Measurements from ENCODE around the gene FGF13.

GRCh38 chrX:138669693-138670092 lies 41.8 kb downstream of the FGF13 start:
- TF ChIP-seq, protein P1, sequence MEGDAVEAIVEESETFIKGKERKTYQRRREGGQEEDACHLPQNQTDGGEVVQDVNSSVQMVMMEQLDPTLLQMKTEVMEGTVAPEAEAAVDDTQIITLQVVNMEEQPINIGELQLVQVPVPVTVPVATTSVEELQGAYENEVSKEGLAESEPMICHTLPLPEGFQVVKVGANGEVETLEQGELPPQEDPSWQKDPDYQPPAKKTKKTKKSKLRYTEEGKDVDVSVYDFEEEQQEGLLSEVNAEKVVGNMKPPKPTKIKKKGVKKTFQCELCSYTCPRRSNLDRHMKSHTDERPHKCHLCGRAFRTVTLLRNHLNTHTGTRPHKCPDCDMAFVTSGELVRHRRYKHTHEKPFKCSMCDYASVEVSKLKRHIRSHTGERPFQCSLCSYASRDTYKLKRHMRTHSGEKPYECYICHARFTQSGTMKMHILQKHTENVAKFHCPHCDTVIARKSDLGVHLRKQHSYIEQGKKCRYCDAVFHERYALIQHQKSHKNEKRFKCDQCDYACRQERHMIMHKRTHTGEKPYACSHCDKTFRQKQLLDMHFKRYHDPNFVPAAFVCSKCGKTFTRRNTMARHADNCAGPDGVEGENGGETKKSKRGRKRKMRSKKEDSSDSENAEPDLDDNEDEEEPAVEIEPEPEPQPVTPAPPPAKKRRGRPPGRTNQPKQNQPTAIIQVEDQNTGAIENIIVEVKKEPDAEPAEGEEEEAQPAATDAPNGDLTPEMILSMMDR (IDR thresholded peaks at IDR 0.05) = no peak
- no peak for TF ChIP-seq POLR2A (IDR thresholded peaks at IDR 0.05)

All from esophagus squamous epithelium (tissue), 4 donors.